Measurements from ENCODE around the gene SHISAL1.

The SHISAL1 gene

DNA sequence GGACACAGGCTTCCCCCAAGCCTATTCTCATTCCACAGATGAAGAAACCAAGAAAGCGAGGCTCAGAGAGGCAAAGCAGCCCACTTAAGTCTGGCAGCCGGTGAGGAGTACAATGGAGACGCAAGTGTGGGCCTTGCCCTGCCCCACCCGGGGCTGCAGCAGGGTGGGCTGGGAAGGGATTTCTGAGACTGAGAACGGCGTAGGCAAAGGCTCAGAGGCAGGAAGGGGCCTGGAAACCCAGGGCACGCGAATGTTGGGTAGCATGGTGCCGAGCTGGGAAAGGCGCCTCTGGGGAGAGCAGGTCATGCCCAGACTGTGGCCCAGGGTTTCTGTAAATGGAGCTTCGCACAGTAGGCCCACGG lies 47.5 kb upstream of the SHISAL1 start:
- Histone ChIP-seq H3K9me2 (ENCODE audit: low read depth, low read length) (no peaks in the 10 kb centered on the region), H2AFZ (ENCODE audit: low read length) (no peak overlapping the region), H3K9ac (ENCODE audit: low read length) (no peak overlapping the region), H3F3A (ENCODE audit: insufficient read depth, low read length) (no peaks in the 10 kb centered on the region), H3K4me1 (ENCODE audit: insufficient read depth, low read length, severe bottlenecking) (no peaks in the 10 kb centered on the region), H4K20me1 (ENCODE audit: insufficient read depth, low read length) (no peaks in the 10 kb centered on the region), H3K79me2 (ENCODE audit: insufficient read depth, low read length) (no peaks in the 10 kb centered on the region), H3K27ac (ENCODE audit: low read depth, low read length, poor library complexity, severe bottlenecking) (no peak overlapping the region), H3K36me3 (ENCODE audit: insufficient read depth, low read length) (no peaks in the 10 kb centered on the region), H3K9me3 (ENCODE audit: low read length) (no peaks in the 10 kb centered on the region), H3K27me3 (ENCODE audit: insufficient read depth, low read length) (no peaks in the 10 kb centered on the region), H3K4me3 (ENCODE audit: low read depth, low read length, poor library complexity, severe bottlenecking) (no peak overlapping the region), H3K4me2 (ENCODE audit: low read length) (no peak overlapping the region)
- TF ChIP-seq, protein P1, sequence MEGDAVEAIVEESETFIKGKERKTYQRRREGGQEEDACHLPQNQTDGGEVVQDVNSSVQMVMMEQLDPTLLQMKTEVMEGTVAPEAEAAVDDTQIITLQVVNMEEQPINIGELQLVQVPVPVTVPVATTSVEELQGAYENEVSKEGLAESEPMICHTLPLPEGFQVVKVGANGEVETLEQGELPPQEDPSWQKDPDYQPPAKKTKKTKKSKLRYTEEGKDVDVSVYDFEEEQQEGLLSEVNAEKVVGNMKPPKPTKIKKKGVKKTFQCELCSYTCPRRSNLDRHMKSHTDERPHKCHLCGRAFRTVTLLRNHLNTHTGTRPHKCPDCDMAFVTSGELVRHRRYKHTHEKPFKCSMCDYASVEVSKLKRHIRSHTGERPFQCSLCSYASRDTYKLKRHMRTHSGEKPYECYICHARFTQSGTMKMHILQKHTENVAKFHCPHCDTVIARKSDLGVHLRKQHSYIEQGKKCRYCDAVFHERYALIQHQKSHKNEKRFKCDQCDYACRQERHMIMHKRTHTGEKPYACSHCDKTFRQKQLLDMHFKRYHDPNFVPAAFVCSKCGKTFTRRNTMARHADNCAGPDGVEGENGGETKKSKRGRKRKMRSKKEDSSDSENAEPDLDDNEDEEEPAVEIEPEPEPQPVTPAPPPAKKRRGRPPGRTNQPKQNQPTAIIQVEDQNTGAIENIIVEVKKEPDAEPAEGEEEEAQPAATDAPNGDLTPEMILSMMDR (IDR thresholded peaks at IDR 0.05; ENCODE audit: low read length): no peak
- no peak for TF ChIP-seq EZH2 (IDR thresholded peaks at IDR 0.05; ENCODE audit: borderline replicate concordance, low read length)

DNA sequence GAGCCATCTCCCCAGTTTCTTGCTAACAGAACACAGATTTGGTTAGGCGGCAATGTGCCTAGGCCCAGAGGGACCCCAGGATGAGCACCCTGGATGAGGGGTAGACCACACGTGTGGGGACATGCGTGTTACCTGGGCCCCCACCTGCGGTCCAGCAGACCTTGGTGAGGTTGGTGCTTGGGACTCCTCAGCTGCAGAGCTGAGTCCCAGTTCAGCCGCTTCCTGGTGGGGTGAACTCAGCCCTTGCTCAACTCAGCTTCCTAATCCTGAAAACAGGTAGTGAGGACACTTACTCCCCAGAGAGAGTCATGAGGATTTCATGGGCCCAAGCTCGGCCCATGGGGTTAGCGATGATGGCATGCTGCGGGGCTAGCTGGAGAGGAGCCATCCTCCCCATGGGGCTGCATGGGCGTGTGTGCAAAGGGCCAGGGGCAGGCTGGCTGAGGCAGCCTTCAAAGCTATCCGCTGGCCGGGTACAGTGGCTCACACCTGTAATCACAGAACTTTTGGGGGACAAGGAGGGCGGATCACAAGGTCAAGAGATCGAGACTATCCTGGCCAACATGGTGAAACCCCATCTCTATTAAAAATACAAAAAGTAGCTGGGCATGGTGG lies 46.9 kb upstream of the SHISAL1 start:
- H3K27me3 ChIP-seq (ENCODE audit: insufficient read depth, low read length): no peaks in the 10 kb centered on the region
- no peak overlapping the region for H3K4me3 ChIP-seq (ENCODE audit: low read depth, low read length, poor library complexity, severe bottlenecking)
- no peak overlapping the region for H3K4me2 ChIP-seq (ENCODE audit: low read length)
- no peak overlapping the region for H3K27ac ChIP-seq (ENCODE audit: low read depth, low read length, poor library complexity, severe bottlenecking)
- no peaks in the 10 kb centered on the region for H3K36me3 ChIP-seq (ENCODE audit: insufficient read depth, low read length)
- H3K4me1 ChIP-seq (ENCODE audit: insufficient read depth, low read length, severe bottlenecking): no peaks in the 10 kb centered on the region
- H3F3A ChIP-seq (ENCODE audit: insufficient read depth, low read length): no peaks in the 10 kb centered on the region
- H3K9ac ChIP-seq (ENCODE audit: low read length): no peak overlapping the region
- no peak overlapping the region for H2AFZ ChIP-seq (ENCODE audit: low read length)
- TF ChIP-seq, protein P1 (IDR thresholded peaks at IDR 0.05; ENCODE audit: low read length): no peak
- no peak for TF ChIP-seq EZH2 (IDR thresholded peaks at IDR 0.05; ENCODE audit: borderline replicate concordance, low read length)
- no peaks in the 10 kb centered on the region for H4K20me1 ChIP-seq (ENCODE audit: insufficient read depth, low read length)
- no peaks in the 10 kb centered on the region for H3K9me2 ChIP-seq (ENCODE audit: low read depth, low read length)
- no peaks in the 10 kb centered on the region for H3K79me2 ChIP-seq (ENCODE audit: insufficient read depth, low read length)
- H3K9me3 ChIP-seq (ENCODE audit: low read length): no peaks in the 10 kb centered on the region

DNA sequence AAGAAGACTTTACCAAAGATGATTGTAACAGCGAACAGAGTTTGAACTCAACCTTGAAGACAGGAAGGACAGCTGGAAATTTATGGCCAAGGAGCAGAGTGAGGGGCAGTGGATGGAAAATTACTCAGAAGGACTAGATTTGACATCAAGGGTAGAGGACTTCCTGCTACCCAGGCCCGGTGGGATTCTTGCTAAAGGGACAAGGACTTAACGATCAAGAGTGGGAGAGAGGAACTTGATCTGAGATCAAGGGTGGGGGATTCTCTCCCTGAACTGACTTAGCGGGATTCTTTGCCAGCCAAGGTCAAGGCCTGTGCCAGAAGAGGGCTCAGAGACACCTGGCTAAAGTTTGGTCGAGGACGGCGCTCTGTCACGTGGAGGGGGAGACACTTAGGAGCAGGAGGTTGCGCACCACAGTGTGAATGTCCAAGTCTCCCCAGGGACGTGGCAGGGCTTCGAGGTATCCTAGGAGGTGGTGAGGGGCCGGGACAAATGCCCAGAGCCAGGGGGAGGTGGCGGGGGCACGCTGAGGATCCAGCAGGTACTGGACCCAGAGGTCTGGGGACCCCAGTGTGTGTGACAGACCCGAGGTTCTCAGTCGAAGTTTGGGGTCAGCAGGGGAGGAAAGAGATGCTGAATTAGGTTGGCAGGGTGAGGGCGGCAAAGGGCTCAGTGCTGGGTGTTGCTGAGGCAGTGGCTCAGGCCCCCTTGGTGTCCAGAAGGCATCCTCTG lies 46.1 kb upstream of the SHISAL1 start:
- Histone ChIP-seq H2AFZ (ENCODE audit: low read length) (no peak overlapping the region), H3K4me3 (ENCODE audit: low read depth, low read length, poor library complexity, severe bottlenecking) (no peak overlapping the region), H3K4me1 (ENCODE audit: insufficient read depth, low read length, severe bottlenecking) (no peaks in the 10 kb centered on the region), H3K79me2 (ENCODE audit: insufficient read depth, low read length) (no peaks in the 10 kb centered on the region), H3K9me3 (ENCODE audit: low read length) (no peaks in the 10 kb centered on the region), H3K27me3 (ENCODE audit: insufficient read depth, low read length) (no peaks in the 10 kb centered on the region), H3K36me3 (ENCODE audit: insufficient read depth, low read length) (no peaks in the 10 kb centered on the region), H3K27ac (ENCODE audit: low read depth, low read length, poor library complexity, severe bottlenecking) (no peak overlapping the region), H3K4me2 (ENCODE audit: low read length) (no peak overlapping the region), H3K9ac (ENCODE audit: low read length) (no peak overlapping the region), H4K20me1 (ENCODE audit: insufficient read depth, low read length) (no peaks in the 10 kb centered on the region), H3F3A (ENCODE audit: insufficient read depth, low read length) (no peaks in the 10 kb centered on the region), H3K9me2 (ENCODE audit: low read depth, low read length) (no peaks in the 10 kb centered on the region)
- TF ChIP-seq EZH2 (IDR thresholded peaks at IDR 0.05; ENCODE audit: borderline replicate concordance, low read length): no peak
- TF ChIP-seq, protein P1 (IDR thresholded peaks at IDR 0.05; ENCODE audit: low read length): no peak
